Bronchial smooth muscle cell (primary cell): ENCODE data around the gene TMOD1. TPM values are rescaled to one million over a fixed set of nuclear protein-coding genes. Genes with fewer than 3 reads are reported as not detected.

ENCODE experiments used
- total RNA-seq: library from RNA; depleted of rRNA; stranded (reverse); fragments of >200 nt; gene quantifications from 2 replicates; pipeline ENCODE4 v1.2.1, GENCODE V29; 2014

TMOD1 gene
- 0.16 and 0.17 TPM in 2 replicates for total RNA-seq

DNA sequence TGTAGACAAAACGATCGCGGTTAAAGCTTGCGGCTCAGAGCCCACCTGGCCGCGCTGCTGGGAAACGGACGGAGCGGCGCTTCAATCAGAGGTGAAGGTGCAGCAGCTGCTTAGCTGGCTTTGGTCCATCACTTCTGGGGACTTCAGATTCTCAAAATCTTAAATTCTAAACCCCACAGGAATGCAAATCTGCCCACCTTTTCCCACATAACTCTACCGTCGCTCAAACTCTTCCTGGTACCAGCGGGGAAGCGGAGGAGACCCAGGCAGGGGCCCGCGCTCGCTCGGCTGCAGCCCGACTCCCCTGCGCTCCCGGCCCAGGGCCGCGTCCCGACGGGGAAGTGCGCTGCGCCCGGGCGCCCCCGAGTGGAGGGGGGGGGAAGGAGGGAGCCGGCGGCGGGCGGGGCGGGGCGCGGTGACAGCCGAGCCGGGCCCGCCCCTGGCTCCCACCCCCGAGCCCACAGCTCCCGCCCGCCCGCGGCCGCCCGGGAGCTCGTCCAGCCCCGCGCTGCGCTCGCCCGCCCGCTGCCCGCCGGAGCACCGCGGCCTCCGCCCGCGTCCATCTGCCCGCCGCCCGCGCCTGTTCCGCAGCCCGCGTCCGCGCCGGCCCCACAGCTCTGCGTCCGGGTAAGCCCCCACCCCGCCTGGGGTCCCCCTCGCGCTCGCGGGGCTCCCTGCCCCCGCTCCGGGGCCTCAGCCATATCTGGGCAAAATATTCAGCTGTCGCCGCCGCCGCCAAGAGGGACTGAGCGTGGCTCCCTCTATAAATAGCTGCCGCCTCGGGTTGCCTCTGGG, at the start of gene TMOD1:
TSS of gene TMOD1 (plus strand) at position 490 of the 795 bp plus-strand sequence. CDS start 22,523 bp downstream, outside the sequence.

DNA sequence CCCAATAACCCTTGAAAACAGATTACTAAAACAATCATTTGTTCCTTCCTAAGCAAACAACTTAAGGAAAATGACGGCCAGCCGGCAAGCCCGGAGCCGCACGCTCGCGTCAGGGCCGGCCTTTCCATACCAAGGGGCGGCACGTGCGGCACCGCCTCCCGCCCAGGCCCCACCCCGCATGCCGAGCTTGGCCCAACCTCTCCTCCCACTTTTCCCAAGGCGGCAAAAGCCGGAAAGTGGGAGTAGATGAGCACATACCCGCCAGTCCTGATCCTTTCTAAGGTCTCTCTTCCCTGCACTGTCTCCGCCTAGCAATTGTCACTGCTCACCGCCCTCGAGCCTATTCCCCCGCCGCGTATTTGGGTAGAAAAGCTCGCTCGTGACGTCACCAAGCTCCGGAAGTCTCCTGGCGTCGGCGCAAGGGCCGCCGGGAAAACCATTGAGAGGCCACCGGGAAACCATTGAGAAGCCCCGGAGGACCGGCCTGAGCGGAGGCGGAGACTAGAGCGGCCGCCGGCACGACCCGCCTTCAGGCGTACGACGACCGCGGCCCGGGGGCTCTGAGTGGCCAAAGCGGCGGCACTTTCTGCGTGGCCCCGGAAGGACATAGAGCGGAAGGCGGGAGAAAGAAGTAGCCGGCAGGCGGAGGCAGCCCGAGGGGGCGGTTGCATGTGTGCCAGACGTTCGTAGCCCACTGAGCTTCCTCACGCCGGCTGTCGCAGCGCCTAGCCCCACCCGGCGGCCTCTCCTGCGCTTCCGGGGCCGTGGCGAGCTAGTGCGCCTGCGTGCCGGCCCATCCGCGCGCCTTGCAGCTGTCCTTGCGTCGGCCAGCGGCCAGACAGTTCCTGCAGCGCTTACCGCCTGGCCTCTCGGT, 131.8 kb downstream of the TMOD1 start, which contains the start of the genes NCBP1 and TSTD2:
TSS of gene NCBP1 (plus strand) at position 837 of the 874 bp plus-strand sequence. CDS start 61 bp downstream, outside the sequence.
TSS of gene TSTD2 (minus strand) at position 384 of the 874 bp plus-strand sequence. CDS start 5,806 bp downstream, outside the sequence.

Other genes starting within 250 kb of the TMOD1 start
- gene CCDC180, start 194.0 kb upstream of the TMOD1 start, total RNA-seq, result 3.2 and 5.2 TPM in 2 replicates
- gene TDRD7, start 89.6 kb upstream of the TMOD1 start, total RNA-seq, result 7.1 and 7.9 TPM in 2 replicates
- 14.2 and 17.6 TPM in 2 replicates for gene TSTD2, start 131.7 kb downstream of the TMOD1 start, total RNA-seq
- 28.9 and 30.3 TPM in 2 replicates for gene NCBP1, start 132.2 kb downstream of the TMOD1 start, total RNA-seq
- gene XPA, start 195.7 kb downstream of the TMOD1 start, total RNA-seq, result 10.3 and 10.9 TPM in 2 replicates